ENCODE data around the gene LCAT.
"Not testable (repeated sequence)": the region's sequence is repeated elsewhere in the genome, so short reads cannot be mapped to it uniquely, and the experiment has no call there.

Gene LCAT

GRCh38 chr16:67943619-67944504 lies at the start of gene LCAT:
Gene LCAT, minus strand, starts transcription at chr16:67944120. Its CDS starts 19 bp downstream, at chr16:67944101.
- DNase-seq (ENCODE audit: low read depth in 2 of 2): no peak

GRCh38 chr16:67993207-67994039 lies 49.5 kb upstream of the LCAT start:
- DNase-seq (ENCODE audit: low read depth in 2 of 2): peak; percentile 76 to 77

- no peak for DNase-seq (ENCODE audit: low read depth in 2 of 2)
Observed at GRCh38 chr16:67992661-67993206, 48.8 kb upstream of the LCAT start.

GRCh38 chr16:67990018-67990386 lies 46.1 kb upstream of the LCAT start:
- no peak for DNase-seq (ENCODE audit: low read depth in 2 of 2)

GRCh38 chr16:67989322-67990017 lies 45.5 kb upstream of the LCAT start:
- DNase-seq (ENCODE audit: low read depth in 2 of 2): no peak

GRCh38 chr16:67988675-67989074 lies 44.8 kb upstream of the LCAT start:
- no peak for DNase-seq (ENCODE audit: low read depth in 2 of 2)

GRCh38 chr16:67987460-67988160 lies 43.7 kb upstream of the LCAT start:
- DNase-seq (ENCODE audit: low read depth in 2 of 2): no peak

GRCh38 chr16:67986949-67987348 lies 43.0 kb upstream of the LCAT start:
- DNase-seq (ENCODE audit: low read depth in 2 of 2): no peak

GRCh38 chr16:67982011-67982696 lies 38.2 kb upstream of the LCAT start:
- DNase-seq (ENCODE audit: low read depth in 2 of 2): no peak

- DNase-seq (ENCODE audit: low read depth in 2 of 2): no peak
Observed at GRCh38 chr16:67979955-67980678, 36.2 kb upstream of the LCAT start, which contains the start of gene DPEP3. Gene DPEP3, minus strand, starts transcription at chr16:67980499. Its CDS starts 119 bp downstream, at chr16:67980380.

- no peak for DNase-seq (ENCODE audit: low read depth in 2 of 2)
Observed at GRCh38 chr16:67977469-67978227, 33.7 kb upstream of the LCAT start.

GRCh38 chr16:67977005-67977404 lies 33.1 kb upstream of the LCAT start:
- no peak for DNase-seq (ENCODE audit: low read depth in 2 of 2)

GRCh38 chr16:67976205-67976604 lies 32.3 kb upstream of the LCAT start:
- no peak for DNase-seq (ENCODE audit: low read depth in 2 of 2)

- no peak for DNase-seq (ENCODE audit: low read depth in 2 of 2)
Observed at GRCh38 chr16:67975321-67976105, 31.6 kb upstream of the LCAT start.

- DNase-seq (ENCODE audit: low read depth in 2 of 2): not testable (repeated sequence)
Observed at GRCh38 chr16:67972285-67972684, 28.4 kb upstream of the LCAT start.

- no peak for DNase-seq (ENCODE audit: low read depth in 2 of 2)
Observed at GRCh38 chr16:67971111-67971510, 27.2 kb upstream of the LCAT start.

GRCh38 chr16:67969254-67970039 lies 25.5 kb upstream of the LCAT start:
- DNase-seq (ENCODE audit: low read depth in 2 of 2): no peak

Data from stimulated activated CD8-positive, alpha-beta memory T cell treated with anti-CD3 and anti-CD28 coated beads, Interleukin-2, amount 100 ng/mL, for 48 hours (primary cell).